8988T (cell line): ENCODE measurements around the gene THAP2.

ENCODE experiments used
- DNase-seq: peaks from one replicate; pipeline ENCODE4 v3.0.0; 2011

The THAP2 gene

DNA sequence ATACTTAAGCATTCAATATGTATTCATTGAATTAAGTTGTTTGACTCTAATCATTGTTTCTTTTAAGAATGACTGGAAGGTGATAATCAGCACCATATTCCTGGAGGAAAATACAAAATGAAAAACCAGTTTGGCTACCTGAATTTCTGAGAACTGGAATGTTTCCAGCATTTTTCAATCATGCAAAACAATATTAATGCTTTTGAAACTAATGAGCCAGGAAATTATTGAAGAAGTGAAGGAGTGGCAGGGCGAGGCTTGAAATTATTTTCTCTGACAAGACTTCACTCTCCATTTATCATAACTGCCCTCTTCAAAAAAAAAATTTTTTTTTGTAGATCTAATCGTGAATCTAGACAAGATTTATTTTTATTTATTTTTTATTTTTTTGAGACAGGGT is 40.8 kb downstream of the THAP2 start:
- no peak for DNase-seq

- no peak for DNase-seq
Observed at GRCh38 chr12:71708658-71709057, 44.6 kb downstream of the THAP2 start.

- DNase-seq = peak; percentile 21
Observed at GRCh38 chr12:71710276-71711125, 46.4 kb downstream of the THAP2 start.

GRCh38 chr12:71718611-71719010 is 54.5 kb downstream of the THAP2 start:
- no peak for DNase-seq

- no peak for DNase-seq
Observed at GRCh38 chr12:71719647-71720370, 55.7 kb downstream of the THAP2 start.

- DNase-seq = no peak
Observed at GRCh38 chr12:71721783-71722505, 57.8 kb downstream of the THAP2 start.

- DNase-seq = no peak
Observed at GRCh38 chr12:71725011-71725410, 60.9 kb downstream of the THAP2 start.

- no peak for DNase-seq
Observed at GRCh38 chr12:71726548-71726947, 62.4 kb downstream of the THAP2 start.

DNA sequence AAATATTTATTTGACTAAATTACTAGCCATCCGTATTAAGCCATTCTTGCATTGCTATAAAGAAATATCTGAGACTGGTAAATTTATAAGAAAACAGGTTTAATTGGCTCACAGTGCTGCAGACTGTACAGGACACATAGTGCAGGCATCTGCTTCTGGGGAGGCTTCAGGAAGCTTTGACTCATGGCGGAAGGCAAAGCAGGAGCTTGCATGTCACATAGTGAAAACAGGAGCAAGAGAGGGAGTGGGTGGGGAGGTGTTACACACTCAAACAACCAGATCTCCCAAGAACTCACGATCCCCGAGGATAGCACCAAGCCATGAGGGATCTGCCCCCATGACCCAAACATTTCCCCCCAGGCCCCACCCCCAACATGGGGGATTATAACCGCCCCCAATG is 63.9 kb downstream of the THAP2 start:
- no peak for DNase-seq
